HG02678 (cell line): ENCODE data around the gene HOXA2.

Experiments
- ATAC-seq: cut with Tn5 transposase; IDR thresholded peaks from one replicate; pipeline ENCODE4 v1.9.1; 2021; ENCODE audit warnings: mild to moderate bottlenecking, moderate library complexity; ENCODE audit not compliant: unreplicated experiment

HOXA2 gene

GRCh38 chr7:27126596-27127327 is 24.3 kb upstream of the HOXA2 start:
- no peak for ATAC-seq

GRCh38 chr7:27125986-27126394 is 23.5 kb upstream of the HOXA2 start:
- no peak for ATAC-seq

GRCh38 chr7:27124902-27125689 is 22.6 kb upstream of the HOXA2 start:
- no peak for ATAC-seq

GRCh38 chr7:27124096-27124901 is 21.8 kb upstream of the HOXA2 start:
- no peak for ATAC-seq

GRCh38 chr7:27123477-27124053 is 21.1 kb upstream of the HOXA2 start:
- no peak for ATAC-seq

- ATAC-seq: no peak
These were observed 20.6 kb upstream of the HOXA2 start for GRCh38 chr7:27123007-27123476.

- no peak for ATAC-seq
These were observed 19.8 kb upstream of the HOXA2 start for GRCh38 chr7:27122077-27122910.

- ATAC-seq: no peak
These were observed 19.2 kb upstream of the HOXA2 start for GRCh38 chr7:27121684-27122076.

- ATAC-seq: no peak
These were observed 17.0 kb upstream of the HOXA2 start for GRCh38 chr7:27119412-27119911.

- ATAC-seq: no peak
These were observed 16.1 kb upstream of the HOXA2 start for GRCh38 chr7:27118580-27118979.

GRCh38 chr7:27117887-27118491 is 15.5 kb upstream of the HOXA2 start:
- no peak for ATAC-seq

GRCh38 chr7:27116962-27117886 is 14.7 kb upstream of the HOXA2 start:
- no peak for ATAC-seq

GRCh38 chr7:27116031-27116961 is 13.8 kb upstream of the HOXA2 start:
- no peak for ATAC-seq

GRCh38 chr7:27115221-27116026 is 12.9 kb upstream of the HOXA2 start:
- no peak for ATAC-seq

- no peak for ATAC-seq
These were observed 12.4 kb upstream of the HOXA2 start for GRCh38 chr7:27114881-27115220.

- no peak for ATAC-seq
These were observed 11.7 kb upstream of the HOXA2 start for GRCh38 chr7:27113991-27114769.
